IMR-90 (cell line): ENCODE results near the gene LLGL2.

Experiments
- BHLHE40 ChIP-seq: fragments of 150-350 bp; IDR thresholded peaks from 2 replicates; pipeline ENCODE4 v1.6.1; 2016; ENCODE audit warnings: mild to moderate bottlenecking, low read depth, low read length
- CEBPB ChIP-seq: IDR thresholded peaks from 2 replicates; pipeline ENCODE4 v1.6.1; 2012; ENCODE audit warnings: low read depth, low read length, improper control_type of control experiment
- CHD1 ChIP-seq: IDR thresholded peaks from 2 replicates; pipeline ENCODE4 v1.6.1; 2012; ENCODE audit warnings: low read depth, low read length, improper control_type of control experiment
- CTCF ChIP-seq: conservative IDR thresholded peaks from 2 replicates; pipeline ENCODE4 v1.5.1; 2012; ENCODE audit warnings: mild to moderate bottlenecking, low read depth, low read length, improper control_type of control experiment
- FOS ChIP-seq: fragments of 150-350 bp; IDR thresholded peaks from 2 replicates; pipeline ENCODE4 v1.6.1; 2016; ENCODE audit warnings: low read depth, low read length
- MAFK ChIP-seq: IDR thresholded peaks from 2 replicates; pipeline ENCODE4 v1.6.1; 2012; ENCODE audit warnings: low read depth, low read length, improper control_type of control experiment
- MAZ ChIP-seq: IDR thresholded peaks from 2 replicates; pipeline ENCODE4 v1.6.1; 2012; ENCODE audit warnings: low read depth, mild to moderate bottlenecking, low read length, improper control_type of control experiment, moderate library complexity, borderline replicate concordance
- MXI1 ChIP-seq: IDR thresholded peaks from 2 replicates; pipeline ENCODE4 v1.6.1; 2012; ENCODE audit warnings: low read depth, mild to moderate bottlenecking, low read length, moderate library complexity, borderline replicate concordance
- POLR2A ChIP-seq: IDR thresholded peaks from 2 replicates; pipeline ENCODE4 v1.6.1; 2012; ENCODE audit warnings: mild to moderate bottlenecking, low read depth, low read length
- RAD21 ChIP-seq: IDR thresholded peaks from 2 replicates; pipeline ENCODE4 v1.6.1; 2012; ENCODE audit warnings: low read length, improper control_type of control experiment
- RFX5 ChIP-seq: IDR thresholded peaks from 2 replicates; pipeline ENCODE4 v1.8.0; 2012; ENCODE audit warnings: low read depth, mild to moderate bottlenecking, low read length, moderate library complexity
- SMC3 ChIP-seq: fragments of 150-350 bp; IDR thresholded peaks from 2 replicates; pipeline ENCODE4 v1.6.1; 2016; ENCODE audit warnings: low read depth, mild to moderate bottlenecking, antibody characterized with exemption, low read length, moderate library complexity
- TF ChIP-seq, protein P1 (sequence below): fragments of 150-350 bp; IDR thresholded peaks from 2 replicates; pipeline ENCODE4 v1.6.1; 2017; ENCODE audit warnings: mild to moderate bottlenecking, antibody characterized with exemption, low read length, low read depth
- TF ChIP-seq, protein P2 (sequence below): fragments of 150-350 bp; IDR thresholded peaks from 2 replicates; pipeline ENCODE4 v1.6.1; 2016; ENCODE audit warnings: low read depth, mild to moderate bottlenecking, low read length, moderate library complexity, borderline replicate concordance

DNA sequence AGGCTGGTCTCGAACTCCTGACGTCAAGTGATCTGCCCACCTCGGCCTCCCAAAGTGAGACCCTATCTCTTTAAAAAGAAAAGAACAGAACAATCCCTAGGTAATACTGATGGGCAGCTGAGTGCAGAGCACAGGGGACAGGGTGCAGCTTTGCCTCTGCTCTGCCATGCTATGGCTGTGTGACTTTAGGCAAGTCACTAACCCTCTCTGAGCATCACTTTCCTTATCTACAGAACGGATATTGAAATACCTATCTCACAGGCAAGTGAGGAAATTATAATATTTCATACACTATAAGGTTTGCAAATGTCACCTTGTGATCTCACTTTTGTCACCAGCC is 14.3 kb upstream of the LLGL2 start:
- TF ChIP-seq CTCF (no peak), MAFK (no peak), RAD21 (no peak), SMC3 (no peak), POLR2A (no peak), RFX5 (no peak), CEBPB (no peak), MAZ (no peak), FOS (no peak), BHLHE40 (no peak), MXI1 (no peak), CHD1 (no peak)
- TF ChIP-seq, protein P1, sequence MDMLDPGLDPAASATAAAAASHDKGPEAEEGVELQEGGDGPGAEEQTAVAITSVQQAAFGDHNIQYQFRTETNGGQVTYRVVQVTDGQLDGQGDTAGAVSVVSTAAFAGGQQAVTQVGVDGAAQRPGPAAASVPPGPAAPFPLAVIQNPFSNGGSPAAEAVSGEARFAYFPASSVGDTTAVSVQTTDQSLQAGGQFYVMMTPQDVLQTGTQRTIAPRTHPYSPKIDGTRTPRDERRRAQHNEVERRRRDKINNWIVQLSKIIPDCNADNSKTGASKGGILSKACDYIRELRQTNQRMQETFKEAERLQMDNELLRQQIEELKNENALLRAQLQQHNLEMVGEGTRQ = no peak
- TF ChIP-seq, protein P2, sequence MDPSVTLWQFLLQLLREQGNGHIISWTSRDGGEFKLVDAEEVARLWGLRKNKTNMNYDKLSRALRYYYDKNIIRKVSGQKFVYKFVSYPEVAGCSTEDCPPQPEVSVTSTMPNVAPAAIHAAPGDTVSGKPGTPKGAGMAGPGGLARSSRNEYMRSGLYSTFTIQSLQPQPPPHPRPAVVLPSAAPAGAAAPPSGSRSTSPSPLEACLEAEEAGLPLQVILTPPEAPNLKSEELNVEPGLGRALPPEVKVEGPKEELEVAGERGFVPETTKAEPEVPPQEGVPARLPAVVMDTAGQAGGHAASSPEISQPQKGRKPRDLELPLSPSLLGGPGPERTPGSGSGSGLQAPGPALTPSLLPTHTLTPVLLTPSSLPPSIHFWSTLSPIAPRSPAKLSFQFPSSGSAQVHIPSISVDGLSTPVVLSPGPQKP = no peak
